Activated CD4-positive, alpha-beta T cell treated with anti-CD3 and anti-CD28 coated beads for 36 hours (primary cell): Measurements from ENCODE around the gene SLC9C2. TPM values are rescaled to one million over a fixed set of nuclear protein-coding genes. Genes with fewer than 3 reads are reported as not detected.
A peak's percentile ranks its signal among the peaks of the same experiment; 100 is the strongest.
"Not testable (repeated sequence)": the region's sequence is repeated elsewhere in the genome, so short reads cannot be mapped to it uniquely, and the experiment has no call there.

Source experiments
- ATAC-seq: fragments of 200-7000 bp; cut with Tn5 transposase; one replicate; pipeline ENCODE4 v1.10.0; 2021; ENCODE audit warnings: mild to moderate bottlenecking, moderate library complexity
- CTCF ChIA-PET: fragments of 350-600 bp; sonication (Branson Sonifier 250); formaldehyde crosslinking; loops from one replicate; lab custom pipeline; 2021; ENCODE audit warnings: antibody characterized with exemption; lab: Charles Lee
- POLR2A ChIA-PET: fragments of 350-600 bp; sonication (Branson Sonifier 250); formaldehyde crosslinking; loops from one replicate; lab custom pipeline; 2021; ENCODE audit warnings: antibody characterized with exemption, inconsistent platforms; lab: Charles Lee
- DNase-seq: peaks from one replicate; pipeline ENCODE4 v3.0.0-alpha.2; 2020
- H3K27ac Mint-ChIP-seq: one replicate; pipeline ENCODE4 v1.8.0; 2021; ENCODE audit warnings: mixed read lengths
- H3K27me3 Mint-ChIP-seq: one replicate; pipeline ENCODE4 v1.8.0; 2021; ENCODE audit warnings: mixed read lengths
- H3K36me3 Mint-ChIP-seq: one replicate; pipeline ENCODE4 v1.8.0; 2021; ENCODE audit warnings: low read depth, mixed read lengths
- H3K4me1 Mint-ChIP-seq: one replicate; pipeline ENCODE4 v1.8.0; 2021; ENCODE audit warnings: mixed read lengths
- H3K4me3 Mint-ChIP-seq: one replicate; pipeline ENCODE4 v1.8.0; 2021; ENCODE audit warnings: mild to moderate bottlenecking, moderate library complexity, mixed read lengths
- H3K9me3 Mint-ChIP-seq: one replicate; pipeline ENCODE4 v1.8.0; 2021; ENCODE audit warnings: low read depth, mixed read lengths
- intact Hi-C, 2 experiments: fragments of 100-400 bp; cut with DNase I in 1 of 2; cut with micrococcal nuclease in 1 of 2; formaldehyde crosslinking; loops; one replicate each; pipeline versions ENCODE4 v1.14.2 to v1.15.1; 2022 to 2024; cut with DNase I, micrococcal nuclease
- total RNA-seq, 2 experiments: library from RNA; stranded (reverse); gene quantifications; one replicate each; pipeline ENCODE4 v1.2.3, GENCODE V29; 2021

Gene SLC9C2
- total RNA-seq, 2 experiments from 2014 or later = not detected

GRCh38 chr1:173481195-173481772, 121.6 kb downstream of the SLC9C2 start:
- peaks cover 48% of the 10 kb centered on the region for H3K36me3 Mint-ChIP-seq
- CTCF ChIA-PET = no interaction called here

GRCh38 chr1:173479649-173480048, 123.2 kb downstream of the SLC9C2 start:
- POLR2A ChIA-PET = no interaction called here
- Mint-ChIP-seq H3K27me3 (no peaks in the 10 kb centered on the region), H3K36me3 (peaks cover 38% of the 10 kb centered on the region), H3K4me1 (peaks cover 52% of the 10 kb centered on the region), H3K27ac (no peak overlapping the region), H3K4me3 (no peak overlapping the region), H3K9me3 (no peaks in the 10 kb centered on the region)
- intact Hi-C loops = loop anchor here (5.0 kb wide), 3 partner anchors 233 to 1697 kb away; partner anchors contain the start of genes KLHL20 (in 1 of the 2) and METTL13 (in 1 of the 2)
- no peak for ATAC-seq
- DNase-seq = no peak
- CTCF ChIA-PET = no interaction called here

More at GRCh38 chr1:173481195-173481772, 121.6 kb downstream of the SLC9C2 start:
- POLR2A ChIA-PET = no interaction called here
- no peak for ATAC-seq
- H3K9me3 Mint-ChIP-seq = no peaks in the 10 kb centered on the region
- no peak for DNase-seq
- intact Hi-C loops = no loop called here
- H3K4me1 Mint-ChIP-seq = peaks cover 38% of the 10 kb centered on the region
- no peaks in the 10 kb centered on the region for H3K27me3 Mint-ChIP-seq
- H3K4me3 Mint-ChIP-seq = no peak overlapping the region
- no peak overlapping the region for H3K27ac Mint-ChIP-seq

- peaks cover 66% of the 10 kb centered on the region for H3K4me1 Mint-ChIP-seq
- ChIA-PET CTCF (interaction anchor here (1.0 to 4.7 kb wide), 5 partner anchors 11 to 1266 kb away, joined by 3 to 47 read pairs (median 3); no protein-coding TSS in a partner anchor), POLR2A (interaction anchor here (1.2 to 1.3 kb wide), 2 partner anchors 48 to 390 kb away, joined by 3 read pairs; partner anchors contain the start of gene ZBTB37)
- H3K36me3 Mint-ChIP-seq = peaks cover 31% of the 10 kb centered on the region
- no peak for ATAC-seq
- H3K4me3 Mint-ChIP-seq = peak overlapping the region; percentile 89
- DNase-seq = peak; percentile 12
- intact Hi-C loops = loop anchor here (5.0 kb wide), 3 partner anchors 234 to 1696 kb away; partner anchors contain the start of genes KLHL20 (in 1 of the 2) and METTL13 (in 1 of the 2)
- H3K27me3 Mint-ChIP-seq = no peaks in the 10 kb centered on the region
- H3K27ac Mint-ChIP-seq = peak overlapping the region; percentile 74
- H3K9me3 Mint-ChIP-seq = no peaks in the 10 kb centered on the region
Measured at GRCh38 chr1:173478094-173478674, 124.7 kb downstream of the SLC9C2 start.

GRCh38 chr1:173477286-173478093, 125.4 kb downstream of the SLC9C2 start, which contains the start of gene PRDX6:
PRDX6 (plus strand) TSS chr1:173477335; CDS start chr1:173477398, 63 bp downstream.
- intact Hi-C loops = loop anchor here (1.0 to 5.0 kb wide), 16 partner anchors 23 to 1715 kb away; partner anchors contain the start of genes CENPL (in 2 of the 2), DARS2 (in 2 of the 2), ZBTB37 (in 2 of the 2) and CACYBP (in 1 of the 2)
- Mint-ChIP-seq H3K36me3 (peaks cover 28% of the 10 kb centered on the region), H3K27me3 (no peaks in the 10 kb centered on the region), H3K27ac (peak within 1 kb of the TSS; percentile 91), H3K4me1 (peaks cover 65% of the 10 kb centered on the region), H3K9me3 (no peaks in the 10 kb centered on the region), H3K4me3 (peak within 1 kb of the TSS; percentile 89)
- POLR2A ChIA-PET = interaction anchor here (1.0 to 2.0 kb wide), 5 partner anchors 48 to 945 kb away, joined by 3 to 9 read pairs (median 3); partner anchors contain the start of gene ZBTB37
- CTCF ChIA-PET = interaction anchor here (0.6 to 4.7 kb wide), 4 partner anchors 48 to 1267 kb away, joined by 3 to 47 read pairs (median 6); partner anchors contain the start of genes CENPL and DARS2
- ATAC-seq = peak; percentile 70
- no peak for DNase-seq

GRCh38 chr1:173476665-173477285, 126.1 kb downstream of the SLC9C2 start:
- POLR2A ChIA-PET = interaction anchor here (1.0 to 2.0 kb wide), 3 partner anchors 388 to 944 kb away, joined by 3 to 9 read pairs (median 3); no protein-coding TSS in a partner anchor
- H3K27ac Mint-ChIP-seq = peak overlapping the region; percentile 91
- H3K4me1 Mint-ChIP-seq = peaks cover 58% of the 10 kb centered on the region
- intact Hi-C loops = loop anchor here (1.0 to 5.0 kb wide), 17 partner anchors 22 to 1716 kb away; partner anchors contain the start of genes CENPL (in 2 of the 2), DARS2 (in 2 of the 2), ZBTB37 (in 2 of the 2) and CACYBP (in 1 of the 2)
- CTCF ChIA-PET = interaction anchor here (0.6 to 4.7 kb wide), 6 partner anchors 10 to 378 kb away, joined by 3 to 47 read pairs (median 4); partner anchors contain the start of genes CENPL and DARS2
- no peaks in the 10 kb centered on the region for H3K27me3 Mint-ChIP-seq
- H3K4me3 Mint-ChIP-seq = peak overlapping the region; percentile 89
- ATAC-seq (peak; percentile 85), DNase-seq (peak; percentile 92)
- peaks cover 1% of the 10 kb centered on the region for H3K9me3 Mint-ChIP-seq
- H3K36me3 Mint-ChIP-seq = peaks cover 27% of the 10 kb centered on the region

- Mint-ChIP-seq H3K4me3 (peak overlapping the region; percentile 89), H3K27me3 (no peaks in the 10 kb centered on the region), H3K27ac (peak overlapping the region; percentile 91), H3K36me3 (peaks cover 27% of the 10 kb centered on the region), H3K4me1 (peaks cover 55% of the 10 kb centered on the region), H3K9me3 (peaks cover 6% of the 10 kb centered on the region)
- ATAC-seq (no peak), DNase-seq (peak; percentile 25)
- ChIA-PET POLR2A (interaction anchor here (0.6 to 2.0 kb wide), 4 partner anchors 389 to 944 kb away, joined by 3 to 9 read pairs (median 3); no protein-coding TSS in a partner anchor), CTCF (interaction anchor here (0.7 to 4.7 kb wide), 6 partner anchors 10 to 348 kb away, joined by 3 to 47 read pairs (median 4); partner anchors contain the start of genes CENPL and DARS2)
- intact Hi-C loops = loop anchor here (1.0 to 5.0 kb wide), 13 partner anchors 21 to 1717 kb away; partner anchors contain the start of genes CACYBP (in 1 of the 2), CENPL (in 1 of the 2), DARS2 (in 1 of the 2) and KIAA0040 (in 1 of the 2)
Measured at GRCh38 chr1:173476197-173476664, 126.6 kb downstream of the SLC9C2 start.

- intact Hi-C loops = loop anchor here (1.0 to 5.0 kb wide), 13 partner anchors 21 to 1717 kb away; partner anchors contain the start of genes CACYBP (in 1 of the 2), CENPL (in 1 of the 2), DARS2 (in 1 of the 2) and KIAA0040 (in 1 of the 2)
- Mint-ChIP-seq H3K4me1 (peaks cover 55% of the 10 kb centered on the region), H3K36me3 (peaks cover 30% of the 10 kb centered on the region), H3K9me3 (peaks cover 9% of the 10 kb centered on the region), H3K4me3 (peak overlapping the region; percentile 89), H3K27ac (peak overlapping the region; percentile 73), H3K27me3 (no peaks in the 10 kb centered on the region)
- POLR2A ChIA-PET = interaction anchor here (0.6 to 2.0 kb wide), 2 partner anchors 390 to 680 kb away, joined by 3 to 9 read pairs; no protein-coding TSS in a partner anchor
- DNase-seq (peak; percentile 52), ATAC-seq (peak; percentile 47)
- CTCF ChIA-PET = interaction anchor here (0.7 to 4.7 kb wide), 7 partner anchors 11 to 1311 kb away, joined by 3 to 47 read pairs (median 4); partner anchors contain the start of genes CENPL and DARS2
Measured at GRCh38 chr1:173475564-173476196, 127.2 kb downstream of the SLC9C2 start.

- intact Hi-C loops = loop anchor here (5.0 kb wide), 3 partner anchors 237 to 1693 kb away; partner anchors contain the start of genes KLHL20 (in 1 of the 2) and METTL13 (in 1 of the 2)
- CTCF ChIA-PET = interaction anchor here (2.8 to 4.7 kb wide), 2 partner anchors 45 to 350 kb away, joined by 10 to 47 read pairs; partner anchors contain the start of genes CENPL and DARS2
- ATAC-seq, POLR2A ChIA-PET, H3K27me3 Mint-ChIP-seq, DNase-seq: not testable (repeated sequence)
- Mint-ChIP-seq H3K36me3 (peaks cover 35% of the 10 kb centered on the region), H3K4me3 (peak overlapping the region; percentile 89), H3K27ac (peak overlapping the region; percentile 34), H3K9me3 (peaks cover 17% of the 10 kb centered on the region), H3K4me1 (peaks cover 49% of the 10 kb centered on the region)
Measured at GRCh38 chr1:173474780-173475421, 128.0 kb downstream of the SLC9C2 start.
